Endothelial cell of umbilical vein (primary cell): Measurements from ENCODE around the gene MRFAP1. TPM values are rescaled to one million over a fixed set of nuclear protein-coding genes. Genes with fewer than 3 reads are reported as not detected.

Source experiments
- BruUV-seq: library from RNA; stranded (reverse); fragments of 400-500 nt; replicated peaks from 2 replicates; lab custom pipeline; 2021; lab: Mats Ljungman, UMichigan
- CTCF ChIA-PET: fragments of 300-600, 350-600 bp; sonication (Branson Sonifier 250); formaldehyde crosslinking; loops from one replicate; lab custom pipeline; 2021; ENCODE audit warnings: antibody characterized with exemption, inconsistent platforms; lab: Charles Lee
- POLR2A ChIA-PET: fragments of 300-600, 350-600 bp; sonication (Branson Sonifier 250); formaldehyde crosslinking; loops from one replicate; lab custom pipeline; 2021; ENCODE audit warnings: antibody characterized with exemption, inconsistent platforms; lab: Charles Lee
- DNase-seq: peaks from one replicate; pipeline ENCODE4 v3.0.0-alpha.2; 2011; ENCODE audit warnings: low read depth, low spot score
- FAIRE-seq: peaks from 2 replicates; lab custom pipeline; 2011; peaks lifted over from hg19 to GRCh38; lab: Jason Lieb, UNC
- H2AFZ ChIP-seq: 2 replicates; pipeline ENCODE4 v1.6.0; 2012; ENCODE audit warnings: low read depth, low read length, control low read depth, inconsistent platforms
- H3K27ac ChIP-seq: 2 replicates; pipeline ENCODE4 v1.5.1; 2011; ENCODE audit warnings: low read depth, mild to moderate bottlenecking, control low read depth, low read length, moderate library complexity; ENCODE audit not compliant: insufficient read depth
- H3K27me3 ChIP-seq, 2 experiments: 2 replicates each; pipeline versions ENCODE4 v1.6.0 to v1.6.1; 2011; ENCODE audit warnings: low read length in 2 of 2, mixed read lengths in 1 of 2; ENCODE audit not compliant: control insufficient read depth in 2 of 2, insufficient read depth in 2 of 2
- H3K36me3 ChIP-seq, 2 experiments: 2 replicates in 1 of 2; 3 replicates in 1 of 2; pipeline ENCODE4 v1.5.1; 2011; ENCODE audit warnings: low read length in 2 of 2, mild to moderate bottlenecking in 1 of 2, moderate library complexity in 1 of 2; ENCODE audit not compliant: control insufficient read depth in 2 of 2, insufficient read depth in 2 of 2; ENCODE audit errors: extremely low read depth in 1 of 2
- H3K4me1 ChIP-seq: 3 replicates; pipeline ENCODE4 v1.5.1; 2011; ENCODE audit warnings: mild to moderate bottlenecking, low read length; ENCODE audit not compliant: control insufficient read depth, insufficient read depth; ENCODE audit errors: extremely low read depth
- H3K4me2 ChIP-seq: 2 replicates; pipeline ENCODE4 v1.6.1; 2011; ENCODE audit warnings: low read length, control low read depth, mixed read lengths; ENCODE audit not compliant: insufficient read depth
- H3K4me3 ChIP-seq, 3 experiments: fragments of 200-600 bp in 1 of 3; sonication (generic), shearing (Covaris generic) in 1 of 3; replicated peaks in 1 of 3; 2 replicates each; pipeline ENCODE4 v1.5.1; 2011 to 2016; ENCODE audit warnings: control low read depth in 3 of 3, low read length in 3 of 3, mild to moderate bottlenecking in 2 of 3, inconsistent platforms in 1 of 3, low read depth in 1 of 3, moderate library complexity in 1 of 3; ENCODE audit not compliant: insufficient read depth in 1 of 3
- H3K79me2 ChIP-seq: 2 replicates; pipeline ENCODE4 v1.6.0; 2012; ENCODE audit warnings: low read length, inconsistent platforms; ENCODE audit not compliant: control insufficient read depth, insufficient read depth
- H3K9ac ChIP-seq: replicated peaks from 2 replicates; pipeline ENCODE3; 2011; ENCODE audit warnings: low read length, control low read depth; ENCODE audit not compliant: insufficient read depth; ENCODE audit errors: extremely low read depth
- H3K9me1 ChIP-seq: replicated peaks from 3 replicates; pipeline ENCODE4 v1.6.0; 2011; ENCODE audit warnings: mild to moderate bottlenecking, low read length; ENCODE audit not compliant: control insufficient read depth, insufficient read depth; ENCODE audit errors: extremely low read depth
- H3K9me3 ChIP-seq: replicated peaks from 2 replicates; pipeline ENCODE4 v1.5.1; 2012; ENCODE audit warnings: low read length, inconsistent platforms; ENCODE audit not compliant: control insufficient read depth, insufficient read depth
- H4K20me1 ChIP-seq: replicated peaks from 2 replicates; pipeline ENCODE3; 2011; ENCODE audit warnings: mild to moderate bottlenecking, low read length; ENCODE audit not compliant: control insufficient read depth, insufficient read depth; ENCODE audit errors: extremely low read depth
- CTCF ChIP-seq, 2 donors: IDR thresholded peaks; 1 replicate in 1 of 2; 2 replicates in 1 of 2; pipeline ENCODE4 v1.5.1; 2011; ENCODE audit warnings: low read length in 2 of 2, mild to moderate bottlenecking in 2 of 2, moderate library complexity in 2 of 2, control low read depth in 1 of 2, inconsistent platforms in 1 of 2, low read depth in 1 of 2; ENCODE audit not compliant: insufficient read depth in 1 of 2; ENCODE audit errors: extremely low read depth in 1 of 2
- EZH2 ChIP-seq: IDR thresholded peaks from 2 replicates; pipeline ENCODE4 v1.6.1; 2012; ENCODE audit warnings: borderline replicate concordance, low read depth, mild to moderate bottlenecking, moderate library complexity, low read length, inconsistent platforms; ENCODE audit not compliant: severe bottlenecking
- FOS ChIP-seq: IDR thresholded peaks from 2 replicates; pipeline ENCODE4 v1.6.1; 2011; ENCODE audit warnings: mild to moderate bottlenecking, low read length, moderate library complexity, borderline replicate concordance; ENCODE audit not compliant: insufficient read depth
- GATA2 ChIP-seq: IDR thresholded peaks from 2 replicates; pipeline ENCODE4 v1.7.0; 2011; ENCODE audit warnings: low read depth, mild to moderate bottlenecking, moderate library complexity, mixed read lengths, low read length; ENCODE audit not compliant: insufficient read length, insufficient read depth
- JUN ChIP-seq: IDR thresholded peaks from 2 replicates; pipeline ENCODE4 v1.6.1; 2011; ENCODE audit warnings: borderline replicate concordance, low read depth; ENCODE audit not compliant: insufficient read length, insufficient read depth
- MAX ChIP-seq: IDR thresholded peaks from 2 replicates; pipeline ENCODE4 v1.6.1; 2011; ENCODE audit not compliant: insufficient read depth, insufficient read length
- MYC ChIP-seq: IDR thresholded peaks from one replicate; pipeline ENCODE4 v1.6.1; 2011; ENCODE audit warnings: mild to moderate bottlenecking, low read depth, low read length
- POLR2A ChIP-seq: IDR thresholded peaks from 2 replicates; pipeline ENCODE4 v1.6.1; 2012; ENCODE audit warnings: low read depth, mild to moderate bottlenecking, control low read depth, low read length
- POLR2AphosphoS5 ChIP-seq: IDR thresholded peaks from 2 replicates; pipeline ENCODE4 v1.6.1; 2012; ENCODE audit warnings: low read depth, mild to moderate bottlenecking, control low read depth, low read length, moderate library complexity; ENCODE audit not compliant: insufficient read depth
- dilution Hi-C: fragments of 300-500 bp; cut with MboI; formaldehyde crosslinking; loops from one replicate; pipeline ENCODE4 v1.15.0; 2019; ENCODE audit warnings: low sequenced_read_pairs; ENCODE audit not compliant: extremely low pct_ligation_motif_present
- intact Hi-C: fragments of 100-400 bp; cut with micrococcal nuclease; formaldehyde crosslinking; loops from one replicate; pipeline ENCODE4 v1.10.0; 2022
- polyA plus RNA-seq, 4 experiments: library from polyadenylated mRNA; depleted of rRNA in 3 of 4; stranded (reverse) in 3 of 4; unstranded in 1 of 4; fragments of >200 nt; gene quantifications; 2 replicates each; pipeline versions ENCODE4 v1.2.1 to v1.2.3, GENCODE V29; 2011 to 2012; ENCODE audit warnings: missing spikeins in 1 of 4
- total RNA-seq: library from RNA; stranded (reverse); gene quantifications from 2 replicates; pipeline ENCODE4 v1.2.3, GENCODE V29; 2021

The MRFAP1 gene
- total and polyA plus RNA-seq, 2 donors (not counting 3 experiments of a cell fraction or from before 2014, with no cell fraction given): 170 to 317 TPM

- POLR2A ChIA-PET: no interaction called here
- BruUV-seq: no TSS peak
These were observed 47.7 kb downstream of the MRFAP1 start for GRCh38 chr4:6687947-6688878.

More at GRCh38 chr4:6687947-6688878, 47.7 kb downstream of the MRFAP1 start:
- no peaks in the 10 kb centered on the region for H3K36me3 ChIP-seq
- H3K27me3 ChIP-seq: no peaks in the 10 kb centered on the region
- no peak overlapping the region for H3K4me2 ChIP-seq
- no peaks in the 10 kb centered on the region for H3K9me3 ChIP-seq
- intact Hi-C loops: no loop called here
- dilution Hi-C loops: no loop called here
- no peak overlapping the region for H3K27ac ChIP-seq
- DNase-seq (no peak), FAIRE-seq (no peak)
- no peaks in the 10 kb centered on the region for H3K9me1 ChIP-seq
- no peak for TF ChIP-seq CTCF (IDR thresholded peaks at IDR 0.05; ENCODE audit: extremely low read depth in 1 of 2, insufficient read depth in 1 of 2, low read depth in 1 of 2, low read length in 2 of 2)
- TF ChIP-seq GATA2: no peak
- no peak for TF ChIP-seq MYC
- TF ChIP-seq POLR2A: no peak
- TF ChIP-seq MAX: no peak
- no peak for TF ChIP-seq EZH2
- no peak for TF ChIP-seq JUN
- no peak for TF ChIP-seq POLR2AphosphoS5
- no peak for TF ChIP-seq FOS
- peak overlapping the region; percentile 2 for H2AFZ ChIP-seq
- H3K4me1 ChIP-seq: no peaks in the 10 kb centered on the region
- H3K4me3 ChIP-seq: no peak overlapping the region
- no peak overlapping the region for H3K9ac ChIP-seq
- CTCF ChIA-PET: interaction anchor here (1.0 to 1.4 kb wide), 2 partner anchors 14 to 151 kb away, joined by 3 to 7 read pairs; no protein-coding TSS in a partner anchor
- no peaks in the 10 kb centered on the region for H4K20me1 ChIP-seq
- H3K79me2 ChIP-seq: no peaks in the 10 kb centered on the region
